H1 (cell line): ENCODE data around the gene CRISPLD2. TPM values are rescaled to one million over a fixed set of nuclear protein-coding genes. Genes with fewer than 3 reads are reported as not detected.

Experiments
- CTCF ChIA-PET: fragments of 300-600 bp; sonication (Branson Sonifier 250); formaldehyde crosslinking; loops from one replicate; lab custom pipeline; 2021; ENCODE audit not compliant: partially characterized antibody; lab: Charles Lee
- POLR2A ChIA-PET: fragments of 300-600 bp; sonication (Branson Sonifier 250); formaldehyde crosslinking; loops from one replicate; lab custom pipeline; 2021; ENCODE audit warnings: inconsistent platforms; ENCODE audit not compliant: partially characterized antibody; lab: Charles Lee
- DNase-seq, 2 experiments: peaks; one replicate each; pipeline versions ENCODE4 v3.0.0 to v3.0.0-alpha.2; 2010 to 2022; ENCODE audit warnings: low spot score in 2 of 2, low read depth in 1 of 2, mixed read lengths in 1 of 2
- FAIRE-seq: peaks from 2 replicates; lab custom pipeline; 2011; peaks lifted over from hg19 to GRCh38; lab: Jason Lieb, UNC
- H2AFZ ChIP-seq: 2 replicates; pipeline ENCODE4 v1.8.1; 2012; ENCODE audit warnings: low read length, inconsistent platforms
- H2AK5ac ChIP-seq: 2 replicates; pipeline ENCODE4 v1.6.1; 2013; ENCODE audit warnings: low read depth, low read length
- H2BK120ac ChIP-seq: replicated peaks from 2 replicates; pipeline ENCODE3; 2013; ENCODE audit warnings: low read depth, low read length, inconsistent platforms
- H2BK12ac ChIP-seq: 2 replicates; pipeline ENCODE4 v1.6.1; 2013; ENCODE audit warnings: low read depth, low read length
- H2BK15ac ChIP-seq: 2 replicates; pipeline ENCODE4 v1.6.1; 2013; ENCODE audit warnings: low read length
- H2BK20ac ChIP-seq: 2 replicates; pipeline ENCODE4 v1.6.1; 2013; ENCODE audit warnings: low read length
- H2BK5ac ChIP-seq: 2 replicates; pipeline ENCODE4 v1.6.1; 2013; ENCODE audit warnings: low read depth, low read length
- H3K14ac ChIP-seq: 2 replicates; pipeline ENCODE4 v1.6.1; 2013; ENCODE audit warnings: inconsistent platforms; ENCODE audit not compliant: insufficient read length
- H3K18ac ChIP-seq: 2 replicates; pipeline ENCODE4 v1.6.1; 2013; ENCODE audit warnings: low read length; ENCODE audit errors: extremely low read depth
- H3K23ac ChIP-seq: 2 replicates; pipeline ENCODE4 v1.6.1; 2013; ENCODE audit warnings: inconsistent platforms; ENCODE audit not compliant: insufficient read length
- H3K23me2 ChIP-seq: 2 replicates; pipeline ENCODE4 v1.6.1; 2013; ENCODE audit warnings: low read depth, low read length
- H3K27ac ChIP-seq: 2 replicates; pipeline ENCODE4 v1.6.1; 2011; ENCODE audit warnings: low read depth, low read length, inconsistent platforms
- H3K27me3 ChIP-seq, 4 experiments: replicated peaks in 1 of 4; 1 replicate in 1 of 4; 2 replicates in 3 of 4; pipeline versions ENCODE4 v1.6.1 to v1.8.1; 2011 to 2013; ENCODE audit warnings: low read length in 3 of 4, mild to moderate bottlenecking in 3 of 4, inconsistent platforms in 2 of 4, mixed read lengths in 2 of 4, moderate library complexity in 1 of 4; ENCODE audit not compliant: control insufficient read depth in 3 of 4, insufficient read depth in 3 of 4; ENCODE audit errors: extremely low read depth in 1 of 4
- H3K36me3 ChIP-seq, 4 experiments: 2 replicates each; pipeline versions ENCODE4 v1.6.1 to v1.8.1; 2011 to 2013; ENCODE audit warnings: mild to moderate bottlenecking in 4 of 4, low read length in 3 of 4, moderate library complexity in 2 of 4, control low read depth in 1 of 4, inconsistent platforms in 1 of 4; ENCODE audit not compliant: insufficient read depth in 4 of 4, control insufficient read depth in 2 of 4
- H3K4ac ChIP-seq: replicated peaks from 2 replicates; pipeline ENCODE3; 2013; ENCODE audit warnings: low read length, low read depth, mixed read lengths, inconsistent platforms; ENCODE audit not compliant: insufficient read length
- H3K4me1 ChIP-seq, 4 experiments: replicated peaks in 1 of 4; 1 replicate in 1 of 4; 2 replicates in 3 of 4; pipeline versions ENCODE4 v1.6.1 to v1.8.1; 2011 to 2013; ENCODE audit warnings: low read length in 3 of 4, inconsistent platforms in 2 of 4, mixed read lengths in 1 of 4; ENCODE audit not compliant: insufficient read depth in 4 of 4, control insufficient read depth in 3 of 4
- H3K4me2 ChIP-seq, 2 experiments: 2 replicates each; pipeline versions ENCODE4 v1.6.1 to v1.8.1; 2011 to 2013; ENCODE audit warnings: low read depth in 2 of 2, low read length in 2 of 2, control low read depth in 1 of 2, inconsistent platforms in 1 of 2, mild to moderate bottlenecking in 1 of 2; ENCODE audit not compliant: insufficient read depth in 1 of 2
- H3K4me3 ChIP-seq, 4 experiments: fragments of 200-600, 300-600 bp in 1 of 4; sonication (generic), shearing (Covaris generic), sonication (Bioruptor Twin) in 1 of 4; 2 replicates each; pipeline versions ENCODE4 v1.5.1 to v1.8.1; 2011 to 2016; ENCODE audit warnings: low read length in 4 of 4, low read depth in 3 of 4, control low read depth in 2 of 4, inconsistent platforms in 2 of 4, mild to moderate bottlenecking in 2 of 4, mixed read lengths in 1 of 4, moderate library complexity in 1 of 4; ENCODE audit not compliant: insufficient read depth in 2 of 4; ENCODE audit errors: extremely low read depth in 1 of 4
- H3K56ac ChIP-seq: replicated peaks from 2 replicates; pipeline ENCODE3; 2013; ENCODE audit warnings: low read depth, mild to moderate bottlenecking, mixed read lengths, low read length, inconsistent platforms; ENCODE audit not compliant: insufficient read length
- H3K79me1 ChIP-seq: 2 replicates; pipeline ENCODE4 v1.6.1; 2013; ENCODE audit warnings: low read depth, low read length, control low read depth
- H3K79me2 ChIP-seq, 2 experiments: 2 replicates each; pipeline versions ENCODE4 v1.6.1 to v1.8.1; 2012 to 2013; ENCODE audit warnings: low read length in 2 of 2, mild to moderate bottlenecking in 2 of 2, inconsistent platforms in 1 of 2; ENCODE audit not compliant: insufficient read depth in 2 of 2, control insufficient read depth in 1 of 2
- H3K9ac ChIP-seq, 4 experiments: replicated peaks in 1 of 4; 1 replicate in 1 of 4; 2 replicates in 3 of 4; pipeline versions ENCODE4 v1.6.1 to v1.8.1; 2011 to 2013; ENCODE audit warnings: low read depth in 3 of 4, low read length in 3 of 4, control low read depth in 2 of 4, mild to moderate bottlenecking in 2 of 4, moderate library complexity in 2 of 4, inconsistent platforms in 1 of 4; ENCODE audit errors: extremely low read depth in 1 of 4
- H3K9me3 ChIP-seq, 2 experiments: 2 replicates each; pipeline versions ENCODE4 v1.6.1 to v1.8.1; 2012 to 2013; ENCODE audit warnings: mild to moderate bottlenecking in 2 of 2, moderate library complexity in 2 of 2, control low read depth in 1 of 2, inconsistent platforms in 1 of 2, low read depth in 1 of 2, low read length in 1 of 2, mixed read lengths in 1 of 2; ENCODE audit not compliant: insufficient read depth in 2 of 2
- H4K20me1 ChIP-seq, 2 experiments: replicated peaks in 1 of 2; 2 replicates each; pipeline versions ENCODE3 to v1.8.1; 2011 to 2013; ENCODE audit warnings: inconsistent platforms in 2 of 2, low read length in 2 of 2, mild to moderate bottlenecking in 1 of 2; ENCODE audit not compliant: insufficient read depth in 2 of 2, control insufficient read depth in 1 of 2
- H4K5ac ChIP-seq: 2 replicates; pipeline ENCODE4 v1.6.1; 2013; ENCODE audit warnings: low read length, low read depth, mixed read lengths, inconsistent platforms; ENCODE audit not compliant: insufficient read length
- H4K8ac ChIP-seq: 2 replicates; pipeline ENCODE4 v1.8.0; 2013; ENCODE audit warnings: mild to moderate bottlenecking, moderate library complexity, low read length, inconsistent platforms; ENCODE audit not compliant: insufficient read depth; ENCODE audit errors: extremely low read depth
- H4K91ac ChIP-seq: replicated peaks from 2 replicates; pipeline ENCODE3; 2013; ENCODE audit warnings: low read length, mixed read lengths, inconsistent platforms; ENCODE audit not compliant: insufficient read length
- EP300 ChIP-seq, 2 experiments: IDR thresholded peaks; 1 replicate in 1 of 2; 2 replicates in 1 of 2; pipeline ENCODE4 v1.6.1; 2011 to 2012; ENCODE audit warnings: low read depth in 2 of 2, low read length in 2 of 2, mild to moderate bottlenecking in 2 of 2, borderline replicate concordance in 1 of 2, inconsistent platforms in 1 of 2, moderate library complexity in 1 of 2
- FOSL1 ChIP-seq: IDR thresholded peaks from 2 replicates; pipeline ENCODE4 v1.6.1; 2011; ENCODE audit warnings: mild to moderate bottlenecking, low read depth, low read length, moderate library complexity; ENCODE audit not compliant: insufficient read depth
- PHF8 ChIP-seq: fragments of 200-600 bp; sonication (generic); conservative IDR thresholded peaks from 2 replicates; pipeline ENCODE4 v1.7.1; 2012; ENCODE audit warnings: low read depth, mild to moderate bottlenecking, inconsistent platforms, low read length, moderate library complexity
- SIN3A ChIP-seq, 2 experiments: IDR thresholded peaks in 1 of 2; conservative IDR thresholded peaks in 1 of 2; 2 replicates each; pipeline ENCODE4 v1.6.1; 2011 to 2012; ENCODE audit warnings: low read length in 2 of 2, improper control_type of control experiment in 1 of 2, low read depth in 1 of 2, mild to moderate bottlenecking in 1 of 2
- SP1 ChIP-seq: IDR thresholded peaks from 2 replicates; pipeline ENCODE4 v1.6.1; 2011; ENCODE audit warnings: low read depth, low read length
- WGBS, 2 experiments: shearing (Covaris generic) in 1 of 2; methylation state at CpG; one replicate each; pipeline versions ENCODE4 v1.1.6 to v1.1.7; 2013 to 2015; ENCODE audit warnings: low lambda C conversion rate in 2 of 2, mixed read lengths in 2 of 2, inconsistent platforms in 1 of 2, low coverage in 1 of 2, missing lambda C conversion rate in 1 of 2; ENCODE audit not compliant: insufficient replicate concordance in 2 of 2, insufficient coverage in 1 of 2, insufficient read length in 1 of 2; ENCODE audit errors: extremely low coverage in 1 of 2, missing lambda C conversion rate in 1 of 2; 5-methylcytosine and 5-hydroxymethylcytosine counted together
- polyA plus RNA-seq, 7 experiments: library from polyadenylated mRNA; depleted of rRNA in 3 of 7; stranded (reverse) in 5 of 7; unstranded in 2 of 7; fragments of >200 nt in 5 of 7; fragments of 200-250 nt in 2 of 7; gene quantifications; 1 replicate in 5 of 7; 2 replicates in 1 of 7; 4 replicates in 1 of 7; pipeline versions ENCODE4 v1.2.1 to v1.2.3, GENCODE V29; 2011 to 2013; ENCODE audit warnings: missing spikeins in 2 of 7, mixed read lengths in 2 of 7
- total RNA-seq: library from RNA; stranded (reverse); fragmentation: NEBNext Ultra II Directional; extraction: Animal tissue kit (Norgen Biotek cat#: 25700); gene quantifications from 2 replicates; pipeline ENCODE4 v1.2.1, GENCODE V29; 2021

The CRISPLD2 gene
- total and polyA plus RNA-seq, 2 of the 8 experiments (the other 6 are each of a cell fraction or from before 2014, with no cell fraction given), result 2.7 to 5.1 TPM

- Histone ChIP-seq H3K56ac (no peak overlapping the region), H3K23ac (no peak overlapping the region), H4K5ac (no peak overlapping the region), H3K4me2 (no peak overlapping the region), H2BK12ac (no peak overlapping the region), H3K14ac (no peak overlapping the region), H2BK20ac (no peak overlapping the region), H3K27ac (no peak overlapping the region), H3K79me2 (no peaks in the 10 kb centered on the region), H3K9ac (no peak overlapping the region), H4K20me1 (no peaks in the 10 kb centered on the region), H4K8ac (no peak overlapping the region), H3K9me3 (no peaks in the 10 kb centered on the region), H2BK15ac (no peak overlapping the region), H3K4me3 (no peak overlapping the region), H3K4ac (no peak overlapping the region), H3K4me1 (no peaks in the 10 kb centered on the region), H3K18ac (no peak overlapping the region), H3K36me3 (no peaks in the 10 kb centered on the region; a peak in 1 of 8 replicates), H2BK5ac (no peak overlapping the region), H3K79me1 (no peaks in the 10 kb centered on the region), H3K27me3 (no peaks in the 10 kb centered on the region), H3K23me2 (no peaks in the 10 kb centered on the region; the same call in 1 of the 2 replicates), H2BK120ac (no peak overlapping the region), H4K91ac (no peak overlapping the region), H2AFZ (no peak overlapping the region), H2AK5ac (no peak overlapping the region)
- ChIA-PET POLR2A (no interaction called here), CTCF (no interaction called here)
- WGBS, 2 experiments, result 85% methylated on average over 15 of the region's 15 CpGs; no CpG with 5 or more reads in 1 of the 2 experiments
- DNase-seq (no peak), FAIRE-seq (no peak)
- no peak for TF ChIP-seq EP300 (IDR thresholded peaks at IDR 0.05; ENCODE audit: borderline replicate concordance in 1 of 2, low read depth in 2 of 2, low read length in 2 of 2)
- TF ChIP-seq PHF8, result no peak
- no peak for TF ChIP-seq SIN3A (conservative IDR thresholded peaks at IDR 0.05 in 1 of 2, IDR thresholded peaks at IDR 0.05 in 1 of 2; ENCODE audit: low read depth in 1 of 2, low read length in 2 of 2)
- TF ChIP-seq SP1, result no peak
- no peak for TF ChIP-seq FOSL1
These were observed 49.7 kb downstream of the CRISPLD2 start for GRCh38 chr16:84869473-84869845.
